CD8-positive, alpha-beta memory T cell (primary cell): Measurements from ENCODE around the gene PPOX. TPM values are rescaled to one million over a fixed set of nuclear protein-coding genes. Genes with fewer than 3 reads are reported as not detected.

ENCODE experiments used
- CTCF ChIA-PET: fragments of 350-600 bp; sonication (Branson Sonifier 250); formaldehyde crosslinking; loops from one replicate; lab custom pipeline; 2021; ENCODE audit warnings: antibody characterized with exemption; lab: Charles Lee
- POLR2A ChIA-PET: fragments of 350-600 bp; sonication (Branson Sonifier 250); formaldehyde crosslinking; loops from one replicate; lab custom pipeline; 2021; ENCODE audit warnings: antibody characterized with exemption; lab: Charles Lee
- DNase-seq, 5 donors: peaks; one replicate each; pipeline versions ENCODE4 v3.0.0 to v3.0.0-alpha.2; 2020 to 2022; ENCODE audit warnings: mixed read lengths in 1 of 5
- H3K27ac ChIP-seq: one replicate; pipeline ENCODE4 v1.7.0; 2013; ENCODE audit warnings: low read depth, mild to moderate bottlenecking, low read length, moderate library complexity
- H3K27me3 ChIP-seq: 2 replicates; pipeline ENCODE4 v1.7.0; 2013; ENCODE audit warnings: low read length, mild to moderate bottlenecking; ENCODE audit not compliant: insufficient read depth, poor library complexity, severe bottlenecking
- H3K36me3 ChIP-seq: 2 replicates; pipeline ENCODE4 v1.7.0; 2013; ENCODE audit warnings: mild to moderate bottlenecking, low read length, moderate library complexity; ENCODE audit not compliant: insufficient read depth
- H3K4me1 ChIP-seq: 2 replicates; pipeline ENCODE4 v1.7.0; 2013; ENCODE audit warnings: mild to moderate bottlenecking, low read length, moderate library complexity; ENCODE audit not compliant: insufficient read depth
- H3K4me3 ChIP-seq: 2 replicates; pipeline ENCODE4 v1.7.0; 2013; ENCODE audit warnings: mild to moderate bottlenecking, low read length
- H3K9me3 ChIP-seq: 2 replicates; pipeline ENCODE4 v1.7.0; 2013; ENCODE audit warnings: mild to moderate bottlenecking, low read length
- H3K27ac Mint-ChIP-seq, 8 donors: one replicate each; pipeline ENCODE4 v1.8.0; 2020 to 2021; ENCODE audit warnings: mixed read lengths in 8 of 8, mild to moderate bottlenecking in 6 of 8, inconsistent platforms in 3 of 8, moderate library complexity in 3 of 8
- H3K27me3 Mint-ChIP-seq, 2 donors: one replicate each; pipeline ENCODE4 v1.8.0; 2020 to 2021; ENCODE audit warnings: mixed read lengths in 2 of 2, mild to moderate bottlenecking in 1 of 2, moderate library complexity in 1 of 2
- H3K36me3 Mint-ChIP-seq, 3 donors: one replicate each; pipeline ENCODE4 v1.8.0; 2020 to 2021; ENCODE audit warnings: mixed read lengths in 3 of 3, inconsistent platforms in 1 of 3, mild to moderate bottlenecking in 1 of 3
- H3K4me1 Mint-ChIP-seq, 3 donors: one replicate each; pipeline ENCODE4 v1.8.0; 2020 to 2021; ENCODE audit warnings: mixed read lengths in 3 of 3, inconsistent platforms in 1 of 3, mild to moderate bottlenecking in 1 of 3
- H3K4me3 Mint-ChIP-seq, 7 donors: one replicate each; pipeline ENCODE4 v1.8.0; 2020 to 2021; ENCODE audit warnings: mixed read lengths in 7 of 7, mild to moderate bottlenecking in 6 of 7, moderate library complexity in 4 of 7, inconsistent platforms in 2 of 7
- H3K9me3 Mint-ChIP-seq, 5 donors: one replicate each; pipeline ENCODE4 v1.8.0; 2020 to 2022; ENCODE audit warnings: mixed read lengths in 5 of 5, mild to moderate bottlenecking in 3 of 5, moderate library complexity in 2 of 5, inconsistent platforms in 1 of 5
- polyA plus RNA-seq: library from polyadenylated mRNA; unstranded; fragments of 300-500 nt; fragmentation: Illumina TruSeq; gene quantifications from one replicate; pipeline ENCODE4 v1.2.3, GENCODE V29; 2021
- total RNA-seq, 2 experiments: library from RNA; stranded (reverse); gene quantifications; one replicate each; pipeline ENCODE4 v1.2.3, GENCODE V29; 2021

The PPOX gene
- total and polyA plus RNA-seq, 3 experiments from 2014 or later = 17.6 to 31.3 (median 24.4) TPM

- Histone ChIP-seq H3K9me3 (no peaks in the 10 kb centered on the region), H3K27me3 (no peaks in the 10 kb centered on the region), H3K4me1 (peaks cover 35% of the 10 kb centered on the region), H3K36me3 (peaks cover 26% of the 10 kb centered on the region), H3K27ac (no peak overlapping the region), H3K4me3 (no peak overlapping the region)
- no peak for DNase-seq
- Mint-ChIP-seq H3K4me1 (peaks cover 44 to 58% (median 50%) of the 10 kb centered on the region in 3 donors), H3K4me3 (no peak overlapping the region), H3K27ac (peak overlapping the region in 7 of 8 donors; percentile 2 to 72 (median 62)), H3K36me3 (peaks cover 0 to 74% (median 11%) of the 10 kb centered on the region in 3 donors), H3K9me3 (no peaks in the 10 kb centered on the region), H3K27me3 (no peaks in the 10 kb centered on the region)
- ChIA-PET POLR2A (interaction anchor here (1.0 kb wide), 1 partner anchor 60 kb away, joined by 3 read pairs; no protein-coding TSS in a partner anchor), CTCF (interaction anchor here (0.7 to 1.3 kb wide), 3 partner anchors 13 to 31 kb away, joined by 3 read pairs; no protein-coding TSS in a partner anchor)
These were observed 38.6 kb upstream of the PPOX start for GRCh38 chr1:161127649-161128048.

GRCh38 chr1:161128591-161129420 lies 37.4 kb upstream of the PPOX start:
- Histone ChIP-seq H3K27me3 (no peaks in the 10 kb centered on the region), H3K27ac (no peak overlapping the region), H3K36me3 (peaks cover 21% of the 10 kb centered on the region), H3K9me3 (no peaks in the 10 kb centered on the region), H3K4me1 (peaks cover 41% of the 10 kb centered on the region), H3K4me3 (no peak overlapping the region)
- no peaks in the 10 kb centered on the region for H3K9me3 Mint-ChIP-seq
- no peak for DNase-seq
- H3K27ac Mint-ChIP-seq = peak overlapping the region in 5 of 8 donors; percentile 43 to 76 (median 58)
- CTCF ChIA-PET = interaction anchor here (1.3 kb wide), 2 partner anchors 12 to 29 kb away, joined by 3 read pairs; no protein-coding TSS in a partner anchor
- H3K27me3 Mint-ChIP-seq = no peaks in the 10 kb centered on the region
- POLR2A ChIA-PET = interaction anchor here (1.0 kb wide), 1 partner anchor 61 kb away, joined by 3 read pairs; no protein-coding TSS in a partner anchor
- H3K4me1 Mint-ChIP-seq = peaks cover 44 to 58% (median 50%) of the 10 kb centered on the region in 3 donors
- H3K36me3 Mint-ChIP-seq = peaks cover 0 to 63% (median 8%) of the 10 kb centered on the region in 3 donors
- peak overlapping the region in 1 of 7 donors; percentile 21 for H3K4me3 Mint-ChIP-seq

DNA sequence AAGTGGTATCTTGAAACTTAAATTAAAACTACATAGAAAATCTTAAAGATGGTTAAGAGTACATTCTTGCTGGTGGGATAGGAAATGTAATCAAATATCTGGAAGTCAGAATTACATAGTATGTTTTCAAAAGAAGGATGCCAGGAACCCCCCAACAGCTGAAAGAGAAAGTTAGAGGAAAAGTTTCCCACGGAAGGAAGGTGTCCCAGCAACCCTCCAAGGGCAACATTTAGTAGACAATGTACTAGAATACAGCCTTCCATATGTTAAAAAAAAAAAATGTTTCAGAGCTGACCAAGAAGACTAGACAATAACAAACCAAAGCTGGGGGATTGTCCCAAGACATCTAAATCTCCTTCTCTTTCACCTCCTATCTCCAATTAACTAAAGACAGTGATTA lies 36.0 kb upstream of the PPOX start:
- POLR2A ChIA-PET = interaction anchor here (0.6 to 2.7 kb wide), 2 partner anchors 11 to 13 kb away, joined by 3 to 11 read pairs; partner anchors contain the start of genes NIT1 and PFDN2
- H3K27ac Mint-ChIP-seq = peak overlapping the region in 5 of 8 donors; percentile 80 to 98 (median 91)
- no peaks in the 10 kb centered on the region for H3K9me3 ChIP-seq
- peaks cover 0 to 50% (median 8%) of the 10 kb centered on the region in 3 donors for H3K36me3 Mint-ChIP-seq
- no peaks in the 10 kb centered on the region for H3K27me3 ChIP-seq
- CTCF ChIA-PET = interaction anchor here (0.7 to 1.7 kb wide), 2 partner anchors 11 to 33 kb away, joined by 3 to 4 read pairs; no protein-coding TSS in a partner anchor
- no peak for DNase-seq
- H3K9me3 Mint-ChIP-seq = no peaks in the 10 kb centered on the region
- H3K4me1 ChIP-seq = peaks cover 42% of the 10 kb centered on the region
- peak overlapping the region in 1 of 7 donors; percentile 27 for H3K4me3 Mint-ChIP-seq
- H3K4me1 Mint-ChIP-seq = peaks cover 47 to 62% (median 50%) of the 10 kb centered on the region in 3 donors
- H3K27me3 Mint-ChIP-seq = no peaks in the 10 kb centered on the region
- no peak overlapping the region for H3K4me3 ChIP-seq
- H3K36me3 ChIP-seq = peaks cover 16% of the 10 kb centered on the region
- no peak overlapping the region for H3K27ac ChIP-seq

- POLR2A ChIA-PET = interaction anchor here (0.9 to 2.7 kb wide), 9 partner anchors 14 to 94 kb away, joined by 3 to 19 read pairs (median 5); partner anchors contain the start of genes NDUFS2, NIT1, PFDN2 and TOMM40L
- Mint-ChIP-seq H3K27me3 (no peaks in the 10 kb centered on the region), H3K27ac (peak overlapping the region in 5 of 8 donors; percentile 80 to 98 (median 94)), H3K4me3 (no peak overlapping the region), H3K9me3 (no peaks in the 10 kb centered on the region), H3K36me3 (peaks cover 0 to 40% (median 1%) of the 10 kb centered on the region in 3 donors), H3K4me1 (peaks cover 40 to 54% (median 52%) of the 10 kb centered on the region in 3 donors)
- no peaks in the 10 kb centered on the region for H3K27me3 ChIP-seq
- DNase-seq = peak in 2 of 5 donors; percentile 12 to 35
- CTCF ChIA-PET = interaction anchor here (0.9 to 3.3 kb wide), 10 partner anchors 9 to 94 kb away, joined by 3 to 9 read pairs (median 4); partner anchors contain the start of genes PPOX, TOMM40L and TSTD1
- H3K9me3 ChIP-seq = no peaks in the 10 kb centered on the region
- H3K4me1 ChIP-seq = peaks cover 40% of the 10 kb centered on the region
- peak overlapping the region; percentile 98 for H3K4me3 ChIP-seq
- peak overlapping the region; percentile 59 for H3K27ac ChIP-seq
- H3K36me3 ChIP-seq = peaks cover 13% of the 10 kb centered on the region
These were observed 34.5 kb upstream of the PPOX start for GRCh38 chr1:161131523-161132409.

- POLR2A ChIA-PET = interaction anchor here (0.8 to 2.7 kb wide), 9 partner anchors 15 to 95 kb away, joined by 3 to 19 read pairs (median 5); partner anchors contain the start of genes NDUFS2, NIT1, PFDN2 and TOMM40L
- H3K4me1 Mint-ChIP-seq = peaks cover 33 to 46% (median 44%) of the 10 kb centered on the region in 3 donors
These were observed 33.6 kb upstream of the PPOX start, which contains the start of gene DEDD for GRCh38 chr1:161132410-161133219. Gene DEDD (minus strand): TSS chr1:161132667. CDS start chr1:161124462, 8,205 bp downstream.

GRCh38 chr1:161133220-161133740 lies 32.9 kb upstream of the PPOX start:
- Mint-ChIP-seq H3K36me3 (peaks cover 0 to 25% (median 0%) of the 10 kb centered on the region in 3 donors), H3K4me3 (no peak overlapping the region), H3K27ac (no peak overlapping the region), H3K27me3 (no peaks in the 10 kb centered on the region), H3K4me1 (peaks cover 31 to 40% (median 37%) of the 10 kb centered on the region in 3 donors), H3K9me3 (no peaks in the 10 kb centered on the region)
- Histone ChIP-seq H3K4me3 (peak overlapping the region; percentile 98), H3K4me1 (peaks cover 28% of the 10 kb centered on the region), H3K27me3 (no peaks in the 10 kb centered on the region), H3K36me3 (peaks cover 6% of the 10 kb centered on the region), H3K27ac (peak overlapping the region; percentile 84), H3K9me3 (no peaks in the 10 kb centered on the region)
- POLR2A ChIA-PET = interaction anchor here (0.8 to 2.7 kb wide), 9 partner anchors 16 to 95 kb away, joined by 3 to 19 read pairs (median 5); partner anchors contain the start of genes NDUFS2, NIT1, PFDN2 and TOMM40L
- DNase-seq = no peak
- CTCF ChIA-PET = interaction anchor here (0.8 to 3.3 kb wide), 14 partner anchors 10 to 94 kb away, joined by 3 to 9 read pairs (median 4); partner anchors contain the start of genes NIT1, PFDN2, PPOX and TOMM40L

More at GRCh38 chr1:161132410-161133219, 33.6 kb upstream of the PPOX start, which contains the start of gene DEDD:
- Histone ChIP-seq H3K36me3 (peaks cover 11% of the 10 kb centered on the region), H3K4me1 (peaks cover 35% of the 10 kb centered on the region), H3K4me3 (peak within 1 kb of the TSS; percentile 98), H3K27ac (peak within 1 kb of the TSS; percentile 84), H3K27me3 (no peaks in the 10 kb centered on the region), H3K9me3 (no peaks in the 10 kb centered on the region)
- Mint-ChIP-seq H3K9me3 (no peaks in the 10 kb centered on the region), H3K4me3 (no peak within 1 kb of the TSS), H3K27me3 (no peaks in the 10 kb centered on the region), H3K36me3 (peaks cover 0 to 31% (median 0%) of the 10 kb centered on the region in 3 donors), H3K27ac (peak within 1 kb of the TSS in 4 of 8 donors; percentile 91 to 98 (median 96))
- CTCF ChIA-PET = interaction anchor here (0.8 to 3.3 kb wide), 14 partner anchors 11 to 93 kb away, joined by 3 to 9 read pairs (median 4); partner anchors contain the start of genes NIT1, PFDN2, PPOX and TOMM40L
- DNase-seq = peak; percentile 84 to 95 (median 91)
